HG03108 (cell line): Measurements from ENCODE around the gene MED26.
"Not testable (repeated sequence)": the region's sequence is repeated elsewhere in the genome, so short reads cannot be mapped to it uniquely, and the experiment has no call there.

Source experiments
- ATAC-seq: cut with Tn5 transposase; IDR thresholded peaks from one replicate; pipeline ENCODE4 v1.9.1; 2021; ENCODE audit warnings: moderate library complexity; ENCODE audit not compliant: unreplicated experiment

The MED26 gene

DNA sequence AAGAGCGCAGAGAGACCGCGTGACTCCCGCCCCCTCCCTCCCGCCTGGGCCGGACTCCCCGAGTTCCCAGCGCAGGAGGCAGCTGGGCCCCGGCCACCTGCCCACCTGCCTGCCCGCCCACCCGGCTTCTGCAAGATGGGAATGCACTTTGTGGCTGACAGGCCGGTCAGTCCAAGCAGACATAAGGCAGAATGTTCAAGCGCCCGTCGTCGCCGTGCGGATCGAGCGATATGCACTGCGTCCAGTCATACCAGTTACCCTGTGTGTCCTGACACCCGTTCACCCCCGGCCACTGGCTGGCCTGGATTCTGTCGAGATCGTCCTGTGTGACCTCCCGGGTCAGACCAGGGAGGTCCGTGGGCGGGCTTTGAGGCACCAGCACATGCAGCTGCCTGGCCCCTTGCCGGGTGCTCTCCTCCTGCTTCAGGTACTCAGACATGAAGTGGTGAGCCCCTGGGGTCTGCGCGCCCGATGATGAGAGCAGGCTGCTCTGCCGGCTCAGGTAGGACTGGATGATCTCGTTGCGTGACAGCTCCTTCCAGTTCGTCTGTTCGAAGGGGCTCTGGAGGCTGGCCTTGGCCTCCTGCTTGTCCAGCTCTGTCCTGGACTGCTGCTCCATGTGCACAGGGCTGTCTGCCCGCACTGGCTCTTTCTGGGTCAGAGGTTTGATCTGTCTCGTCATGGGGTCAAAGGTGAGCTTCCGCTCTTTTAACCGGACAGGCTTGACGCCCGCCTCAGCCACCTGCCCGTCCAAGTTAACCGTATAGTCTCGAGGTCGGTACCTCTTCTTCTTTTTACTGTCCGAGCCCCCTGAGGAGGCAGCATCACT lies 51.9 kb downstream of the MED26 start:
- ATAC-seq: no peak

DNA sequence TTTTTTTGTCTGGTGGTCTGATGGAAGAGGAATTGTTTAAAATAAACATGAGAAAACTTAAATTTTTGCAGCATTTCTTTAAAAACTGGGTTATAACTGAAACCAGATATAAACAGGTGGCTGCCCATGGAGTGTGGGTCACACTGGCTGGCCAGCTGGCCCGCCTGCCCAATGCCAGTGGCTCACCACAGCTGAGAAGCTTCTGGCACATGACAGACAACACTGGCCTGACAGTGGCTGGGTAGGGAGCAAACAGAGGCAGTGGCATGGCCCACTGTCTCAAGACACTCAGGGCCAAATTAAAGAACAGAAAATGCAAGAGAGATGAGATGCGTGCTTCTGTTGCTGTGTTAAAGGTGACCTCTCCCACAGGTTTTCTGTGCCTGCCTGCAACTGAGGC lies 52.7 kb downstream of the MED26 start:
- ATAC-seq: no peak

DNA sequence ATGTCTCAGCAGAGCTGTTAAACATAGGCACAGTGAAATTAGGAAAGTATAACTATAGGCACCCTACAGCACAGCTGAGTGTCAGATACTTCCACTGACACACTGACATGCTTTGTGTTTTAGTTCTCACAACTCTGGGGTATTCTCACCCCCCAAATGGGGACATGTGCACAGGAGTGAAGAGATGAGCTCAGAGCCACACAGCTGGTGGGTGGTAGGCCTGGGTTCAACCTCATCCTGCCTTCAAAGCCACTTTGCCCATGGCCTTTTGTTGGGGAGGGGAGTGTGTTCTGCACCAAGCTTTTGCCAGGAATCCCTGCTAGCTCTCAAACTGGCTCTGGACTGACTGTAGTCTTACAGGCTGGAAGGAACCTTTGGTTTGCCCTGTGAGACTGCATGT lies 54.1 kb downstream of the MED26 start:
- ATAC-seq: no peak

DNA sequence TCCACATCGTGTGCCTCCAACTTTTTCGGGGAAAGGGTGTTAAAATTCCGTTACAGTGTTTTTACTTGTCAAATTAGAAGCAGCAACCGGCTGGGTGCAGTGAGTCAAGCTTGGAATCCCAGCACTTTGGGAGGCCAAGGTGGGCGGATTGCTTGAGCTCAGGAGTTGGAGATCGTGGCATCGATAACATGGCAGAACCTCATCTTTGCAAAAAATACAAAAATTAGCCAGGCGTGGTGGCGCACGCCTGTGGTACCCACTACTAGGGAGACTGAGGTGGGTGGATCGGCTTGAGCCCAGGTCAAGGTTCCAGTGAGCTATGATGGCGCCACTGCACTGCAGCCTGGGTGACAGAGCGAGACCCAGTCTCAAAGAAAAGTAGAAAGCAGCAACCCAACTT lies 54.7 kb downstream of the MED26 start:
- no peak for ATAC-seq

DNA sequence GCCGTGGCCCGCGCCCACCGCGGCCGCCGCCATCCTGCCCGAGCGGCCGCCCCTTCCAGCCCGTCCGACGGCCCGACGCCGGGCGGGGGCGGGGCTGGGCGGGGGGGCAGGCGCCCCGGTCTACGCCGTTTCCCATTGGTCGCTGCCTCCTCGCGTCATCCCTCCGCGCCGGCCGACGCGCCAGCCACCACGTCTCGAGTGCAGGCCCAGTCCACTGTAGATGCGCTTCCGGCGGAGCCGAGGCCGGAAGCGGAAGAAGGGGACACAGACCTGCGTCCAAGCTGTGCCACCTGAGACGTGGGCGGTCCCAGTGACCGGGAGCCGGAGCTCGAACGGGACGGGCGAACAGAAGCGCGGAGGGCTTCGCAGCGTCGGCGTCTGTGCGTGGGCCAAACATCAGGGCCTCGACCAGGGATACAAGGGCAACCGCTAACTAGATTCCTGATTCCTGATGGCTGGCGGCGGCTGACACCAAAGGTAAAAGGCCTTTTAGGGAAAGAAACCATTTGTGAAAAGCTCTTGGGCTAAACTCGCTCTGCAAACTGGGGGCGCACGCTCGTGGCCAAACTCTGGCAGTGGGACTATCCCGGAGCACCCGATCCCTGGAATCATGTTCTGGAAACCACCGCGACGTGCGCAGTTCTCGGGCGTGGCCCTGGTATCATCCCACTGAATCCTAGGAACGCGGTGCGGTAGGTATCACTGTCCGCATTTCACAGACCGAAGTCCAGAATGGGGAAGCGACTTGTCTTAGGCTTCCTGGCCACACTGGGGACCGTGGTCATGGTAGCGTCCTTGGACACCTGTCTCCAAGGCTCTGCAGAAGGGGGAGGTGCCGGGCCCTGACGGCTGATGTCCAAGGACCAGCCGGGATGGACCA lies 55.4 kb downstream of the MED26 start, which contains the start of gene SLC35E1:
Gene SLC35E1, minus strand, starts transcription at position 84 of the 880 bp plus-strand sequence. Its CDS starts 51 bp downstream, at position 33.
- ATAC-seq: peak; percentile 77

DNA sequence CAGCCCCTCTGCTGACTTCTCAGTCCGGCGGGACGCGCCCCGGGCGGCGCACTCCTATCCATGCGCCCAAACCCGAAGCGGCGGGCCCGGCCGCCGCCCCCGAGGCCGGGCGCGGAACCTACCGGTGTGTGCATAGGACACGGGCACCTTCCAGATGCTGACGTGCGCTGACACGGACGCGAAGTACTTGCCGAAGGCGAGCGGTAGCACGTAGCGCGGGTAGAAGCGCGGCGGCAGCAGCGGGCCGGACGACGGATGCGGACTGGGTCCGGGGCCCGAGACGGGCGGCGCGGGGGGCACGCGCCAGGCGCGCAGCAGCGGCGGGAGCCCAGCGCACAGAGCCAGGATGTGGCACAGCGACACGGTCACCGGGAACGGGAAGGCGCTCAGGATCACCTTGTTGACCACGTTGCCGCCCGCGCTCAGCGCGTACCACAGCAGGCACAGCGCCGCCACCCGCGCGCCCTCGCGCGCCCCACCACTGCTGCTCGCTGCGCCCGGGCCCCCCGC lies 56.1 kb downstream of the MED26 start:
- ATAC-seq: peak; percentile 23

DNA sequence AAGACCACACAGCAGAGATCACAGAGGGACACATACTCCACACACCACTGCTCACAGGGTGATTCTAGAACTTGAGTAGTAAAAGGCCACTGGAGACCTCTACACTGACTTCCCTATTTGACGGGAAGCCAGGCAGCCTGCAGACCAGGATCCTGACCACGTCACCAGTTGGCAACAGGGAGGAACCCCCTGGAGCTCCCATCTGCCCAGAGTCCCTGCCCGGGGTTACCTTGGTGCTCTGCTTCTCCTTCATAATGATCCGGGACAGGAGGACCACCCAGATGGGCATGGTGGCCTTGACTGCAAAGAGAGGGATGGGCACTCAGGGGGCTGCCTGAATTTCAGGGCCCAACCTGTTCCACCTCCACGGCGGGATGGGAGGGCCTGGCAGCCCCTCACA lies 56.7 kb downstream of the MED26 start:
- no peak for ATAC-seq

DNA sequence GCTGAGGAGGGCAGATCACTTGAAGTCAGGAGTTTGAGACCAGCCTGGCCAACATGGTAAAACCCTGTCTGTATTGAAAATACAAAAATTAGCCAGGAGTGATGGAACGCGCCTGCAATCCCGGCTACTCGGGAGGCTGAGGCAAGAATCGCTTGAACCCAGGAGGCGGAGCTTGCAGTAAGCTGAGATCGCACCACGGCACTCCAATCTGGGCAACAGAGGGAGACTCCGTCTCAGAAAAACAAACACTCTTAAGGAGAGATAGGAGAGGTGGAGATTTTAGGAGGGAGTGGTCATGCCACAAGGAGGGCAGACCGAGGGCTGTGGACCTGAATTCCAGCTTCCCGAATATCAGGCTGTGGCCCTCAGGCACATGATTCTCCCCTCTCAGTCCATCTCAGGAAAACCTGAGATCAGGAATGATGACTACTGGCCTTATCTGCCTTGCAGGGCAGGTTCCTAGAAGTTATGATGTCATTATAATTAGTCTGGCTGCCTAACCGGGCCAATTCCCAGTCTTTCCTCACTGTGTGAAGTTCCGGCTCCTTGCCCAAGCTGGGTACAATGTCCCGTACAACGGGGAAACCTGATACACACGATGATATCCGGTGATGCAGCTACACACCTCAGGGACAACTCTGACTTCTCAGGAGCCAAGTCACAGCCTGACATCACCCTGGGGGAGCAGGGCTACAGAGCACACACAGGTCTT lies 58.2 kb downstream of the MED26 start:
- no peak for ATAC-seq

DNA sequence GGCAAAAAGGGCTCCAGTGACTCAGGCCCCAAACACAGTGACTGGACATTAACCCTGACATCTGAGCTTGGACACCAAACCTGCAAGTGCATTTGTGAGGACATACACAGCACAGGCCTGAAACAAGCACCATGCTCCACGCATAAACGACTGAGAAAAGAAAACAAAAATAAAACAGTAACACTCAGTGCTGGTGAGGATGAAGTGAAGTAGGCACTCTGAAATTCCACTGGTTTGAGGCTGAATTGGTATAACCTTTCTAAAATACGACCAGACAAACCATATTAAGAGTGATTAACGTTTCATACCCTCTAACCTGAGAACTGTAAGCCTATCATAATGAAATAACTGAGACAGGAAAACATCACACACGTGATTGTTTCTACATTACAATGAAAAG lies 61.3 kb downstream of the MED26 start:
- ATAC-seq: no peak

DNA sequence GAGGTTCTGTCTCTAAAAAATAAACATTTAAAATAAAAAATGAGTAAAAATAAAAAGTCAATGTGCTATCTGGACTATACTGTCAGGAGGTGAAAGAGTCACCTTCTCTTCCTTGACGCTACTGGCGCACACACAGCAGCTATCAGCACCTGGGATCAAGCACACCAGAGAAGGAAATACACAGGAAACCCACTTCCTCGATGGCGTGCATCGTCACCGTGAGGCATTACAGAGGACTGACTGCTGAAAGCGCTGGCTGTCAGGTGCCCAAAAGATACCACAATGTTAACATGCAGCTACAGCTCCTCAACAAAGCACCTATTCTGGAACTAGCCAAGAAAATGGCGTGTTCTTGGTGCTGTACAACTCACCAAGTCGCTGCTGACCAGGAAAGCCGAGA lies 61.8 kb downstream of the MED26 start:
- ATAC-seq: no peak

DNA sequence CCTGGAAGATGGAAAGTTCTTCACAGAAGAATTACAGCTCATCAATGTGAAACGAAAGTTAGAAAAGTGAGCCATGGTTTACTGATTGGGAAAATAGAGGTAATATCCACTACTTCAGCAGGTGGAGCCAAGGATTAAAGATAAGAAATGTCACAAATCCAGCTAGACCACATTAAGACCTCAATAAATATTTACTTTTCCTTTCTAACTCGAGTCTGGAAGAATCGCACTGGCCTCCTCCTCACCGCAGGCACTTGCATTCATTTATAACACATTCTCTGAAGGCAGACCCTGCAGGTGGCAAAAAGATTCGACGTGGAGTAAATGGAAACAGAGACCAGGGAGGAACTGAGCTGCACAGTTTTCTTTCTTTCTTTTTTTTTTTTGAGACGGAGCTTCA lies 63.2 kb downstream of the MED26 start:
- ATAC-seq: no peak

DNA sequence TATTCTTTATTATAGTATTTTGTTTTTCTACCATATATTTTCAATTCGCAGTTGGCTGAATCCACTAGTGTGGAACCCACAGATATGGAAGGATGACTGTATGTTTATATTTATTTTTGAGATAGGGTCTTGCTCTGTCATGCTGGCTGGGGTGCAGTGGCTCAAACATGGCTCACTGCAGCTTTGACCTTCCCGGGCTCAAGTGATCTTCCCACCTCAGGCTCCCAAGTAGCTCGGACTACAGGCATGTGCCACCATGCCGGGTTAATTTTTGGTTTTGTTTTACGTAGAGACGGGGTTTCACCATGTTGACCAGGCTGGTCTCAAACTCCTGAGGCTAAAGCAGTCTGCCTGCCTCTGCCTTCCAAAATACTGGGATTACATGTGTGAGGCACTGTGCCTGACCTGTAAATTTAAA lies 65.4 kb downstream of the MED26 start:
- no peak for ATAC-seq

DNA sequence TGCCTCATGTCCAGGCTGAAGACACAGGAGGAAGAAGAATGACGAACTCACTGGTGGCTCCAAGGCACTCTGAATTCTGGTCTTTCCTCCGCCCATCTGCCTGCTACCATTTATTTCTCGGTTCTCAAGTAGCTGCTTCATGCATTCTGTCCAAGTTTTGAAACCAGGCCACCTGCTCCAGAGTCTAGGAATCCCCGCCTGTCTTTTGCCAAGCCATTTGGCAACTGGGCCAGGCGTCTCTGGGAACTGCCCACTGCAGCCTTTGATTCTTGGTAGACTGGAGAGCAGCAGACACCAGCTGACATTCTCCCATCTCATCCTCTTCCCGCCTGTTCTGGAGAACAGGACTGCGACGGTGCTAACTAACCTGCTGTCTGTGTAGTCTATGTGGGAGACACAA lies 66.6 kb downstream of the MED26 start:
- ATAC-seq: no peak

DNA sequence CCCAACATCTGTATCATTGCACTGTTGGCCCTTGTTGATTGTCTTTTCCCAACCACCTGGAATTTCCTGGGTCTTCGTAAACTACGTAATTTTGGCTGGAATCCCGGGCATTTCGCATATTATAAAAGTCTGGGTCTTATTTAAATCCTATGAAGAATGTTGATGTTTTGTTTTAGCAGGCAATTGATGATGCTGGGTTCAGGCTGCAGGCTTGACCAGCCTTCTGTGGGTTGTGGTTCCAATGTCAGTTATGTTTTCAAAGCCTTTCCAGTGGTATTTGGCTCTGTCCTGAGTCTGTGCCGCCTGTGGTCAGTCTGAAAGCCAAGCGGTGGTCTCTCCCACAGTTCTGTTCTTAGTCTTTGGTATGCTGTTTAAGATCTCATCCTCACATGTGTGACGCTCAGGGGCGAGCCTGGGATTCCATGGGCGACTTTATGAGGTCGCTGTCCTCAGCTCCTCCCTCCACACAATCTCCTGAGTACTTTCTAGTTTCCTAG lies 68.2 kb downstream of the MED26 start:
- ATAC-seq: no peak

DNA sequence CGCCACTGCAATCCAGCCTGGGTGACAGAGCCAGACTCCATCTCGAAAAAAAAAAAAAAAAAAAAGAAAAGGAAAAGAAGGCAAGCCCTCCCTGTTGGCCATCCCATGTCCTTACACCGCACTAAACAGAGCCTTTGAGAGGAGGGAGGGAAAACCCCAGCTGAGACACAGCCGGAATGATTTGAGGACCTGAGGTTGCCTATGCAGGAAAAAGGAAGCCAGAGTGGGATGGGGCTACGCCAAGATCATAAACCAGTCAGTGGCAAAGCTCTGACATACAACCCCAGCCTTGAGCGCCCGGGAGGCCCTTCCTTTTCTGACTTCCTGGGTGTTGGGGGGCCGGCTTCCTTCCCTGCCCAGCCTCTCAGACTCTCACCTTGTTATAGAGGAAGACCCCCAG lies 73.2 kb downstream of the MED26 start:
- no peak for ATAC-seq

DNA sequence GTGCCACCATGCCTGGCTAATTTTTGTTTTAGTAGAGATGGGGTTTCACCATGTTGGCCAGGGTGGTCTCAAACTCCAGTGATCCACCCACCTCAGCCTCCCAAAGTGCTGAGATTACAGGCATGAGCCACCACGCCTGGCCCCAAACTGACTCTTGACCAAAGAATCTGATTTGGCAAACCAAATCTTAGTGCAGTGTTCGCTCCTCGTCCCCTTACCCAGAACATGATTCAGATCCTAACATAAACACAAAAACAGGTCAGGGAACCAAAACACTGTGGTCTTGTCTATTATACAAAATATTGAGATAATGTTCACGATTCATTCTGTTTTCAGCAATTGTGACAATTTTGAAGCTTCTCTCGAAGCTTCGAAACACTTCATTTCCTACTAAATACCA lies 76.1 kb downstream of the MED26 start:
- not testable (repeated sequence) for ATAC-seq

DNA sequence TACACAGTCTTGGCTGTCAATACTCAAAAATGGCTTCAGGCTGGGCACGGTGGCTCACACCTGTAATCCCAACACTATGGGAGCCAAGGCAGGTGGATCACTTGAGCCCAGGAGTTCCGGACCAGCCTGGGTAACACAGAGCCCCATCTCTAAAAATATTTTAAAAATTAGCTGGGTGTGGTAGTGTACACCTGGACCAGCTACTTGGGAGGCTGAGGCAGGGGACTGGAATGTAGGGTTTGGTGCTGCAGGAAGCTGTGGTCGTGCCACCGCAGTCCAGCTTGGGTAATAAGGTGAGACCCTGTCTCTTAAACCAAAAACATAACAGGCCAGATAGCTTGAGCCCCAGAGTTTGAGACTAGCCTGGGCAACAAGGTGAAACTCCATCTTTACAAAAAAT lies 79.0 kb downstream of the MED26 start:
- no peak for ATAC-seq

DNA sequence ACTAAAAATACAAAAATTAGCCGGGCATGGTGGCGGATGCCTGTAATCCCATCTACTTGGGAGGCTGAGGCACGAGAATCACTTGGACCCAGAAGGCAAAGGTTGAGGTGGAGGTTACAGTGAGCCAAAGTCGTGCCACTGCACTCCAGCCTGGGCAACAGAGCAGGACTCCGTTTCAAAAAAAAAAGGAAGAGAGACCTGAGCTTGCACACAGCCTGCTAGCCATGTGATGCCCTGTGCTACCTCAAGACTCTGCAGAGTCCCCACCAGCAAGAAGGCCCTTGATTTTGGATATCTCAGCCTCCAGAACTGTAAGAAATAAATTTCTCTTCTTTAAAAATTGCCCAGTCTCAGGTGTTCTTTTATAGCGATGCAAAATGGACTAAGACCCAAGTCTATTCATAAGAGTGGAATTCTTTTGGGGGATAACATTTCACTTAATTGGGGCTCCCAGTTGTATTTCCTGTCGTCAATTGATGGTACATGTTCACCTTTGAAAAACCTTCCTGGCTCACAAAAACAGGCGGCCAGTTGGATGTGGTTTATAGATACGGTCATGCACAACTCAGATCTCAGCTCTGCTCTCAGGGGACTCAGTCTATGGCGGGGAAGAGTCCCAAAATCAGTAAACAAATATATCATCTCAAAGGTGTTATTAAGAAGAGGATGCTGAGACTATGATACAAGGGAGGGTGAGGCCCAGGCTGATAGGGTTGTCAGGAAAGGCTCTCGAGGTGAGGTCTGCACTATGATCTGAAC lies 83.4 kb downstream of the MED26 start:
- ATAC-seq: peak; percentile 25

DNA sequence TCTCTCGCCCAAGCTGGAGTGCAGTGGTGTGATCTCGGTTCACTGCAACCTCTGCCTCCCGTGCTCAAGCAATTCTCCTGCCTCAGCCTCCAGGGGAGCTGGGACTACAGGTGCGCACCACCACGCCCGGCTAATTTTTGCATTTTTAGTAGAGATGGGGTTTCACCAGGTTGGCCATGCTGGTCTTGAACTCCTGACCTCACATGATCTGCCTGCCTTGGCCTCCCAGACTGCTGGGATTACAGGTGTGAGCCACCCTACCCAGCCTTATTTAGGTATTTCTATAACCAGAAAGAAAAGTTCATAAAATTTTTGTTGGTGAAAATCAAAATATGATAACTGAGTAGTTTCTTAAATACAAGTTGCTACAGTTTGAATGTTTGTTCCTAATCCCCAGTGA lies 84.3 kb downstream of the MED26 start:
- ATAC-seq: not testable (repeated sequence)

DNA sequence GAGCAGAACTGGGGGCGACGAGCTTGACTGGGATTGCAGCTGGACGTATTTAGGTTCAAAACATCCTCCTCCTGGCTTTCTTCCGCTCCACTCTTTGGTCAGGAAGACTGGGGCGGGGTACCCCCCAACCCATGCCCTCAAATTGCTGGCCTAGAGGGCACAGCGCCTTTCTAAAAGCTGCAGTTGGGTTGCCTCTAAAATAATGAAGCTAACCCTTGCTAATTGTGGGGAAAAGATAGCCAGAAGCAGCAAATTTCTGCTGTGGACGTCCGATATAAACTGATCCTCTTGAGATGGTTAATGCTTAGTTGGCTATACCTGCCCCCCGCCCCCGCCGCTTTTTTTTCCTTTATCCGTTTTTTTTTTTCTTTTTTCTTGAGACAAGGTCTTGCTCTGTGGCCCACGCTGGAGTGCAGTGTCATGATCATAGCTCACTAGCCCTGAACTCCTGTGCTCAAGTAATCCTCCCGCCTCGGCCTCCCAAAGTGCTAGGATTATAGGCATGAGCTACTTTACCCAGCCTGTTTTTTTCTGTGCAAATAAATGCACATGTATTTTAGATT lies 85.0 kb downstream of the MED26 start:
- no peak for ATAC-seq
